ENCODE measurements around the gene ZNF385B. TPM values are rescaled to one million over a fixed set of nuclear protein-coding genes. Genes with fewer than 3 reads are reported as not detected.

The ZNF385B gene
- total RNA-seq, 1 experiment from 2014 or later: 0.57 TPM

DNA sequence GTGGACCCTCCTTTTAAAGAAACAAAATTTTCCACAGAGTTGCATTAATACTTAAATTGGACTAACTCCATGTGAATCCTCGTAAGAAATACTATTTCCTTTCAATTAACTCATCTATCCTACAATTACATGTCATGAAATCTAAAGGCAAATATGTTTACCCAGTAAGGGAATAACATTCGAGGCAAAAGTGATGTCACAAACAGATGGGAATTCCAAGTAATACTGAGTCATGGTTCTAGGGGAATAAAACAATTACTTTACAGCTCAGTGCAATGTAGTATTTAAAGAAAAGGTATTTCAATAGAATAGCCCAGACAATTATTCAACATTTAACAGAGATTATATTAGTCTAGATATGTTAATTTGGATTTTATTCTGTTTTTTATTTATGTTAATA, 205.8 kb downstream of the ZNF385B start:
- no peaks in the 10 kb centered on the region for H3K36me3 Mint-ChIP-seq (ENCODE audit: insufficient read depth, unreplicated experiment)
- no peak for DNase-seq
- TF ChIP-seq CTCF (IDR thresholded peaks at IDR 0.05; ENCODE audit: unreplicated experiment): no peak
- H3K9me3 Mint-ChIP-seq (ENCODE audit: low read depth, unreplicated experiment): peaks cover 2% of the 10 kb centered on the region
- no peaks in the 10 kb centered on the region for H3K27me3 Mint-ChIP-seq (ENCODE audit: unreplicated experiment)
- no peak overlapping the region for H3K4me3 Mint-ChIP-seq (ENCODE audit: low read depth, unreplicated experiment)
- H3K27ac Mint-ChIP-seq (ENCODE audit: unreplicated experiment): no peak overlapping the region
- H3K4me1 Mint-ChIP-seq (ENCODE audit: low read depth, unreplicated experiment): no peaks in the 10 kb centered on the region
- CTCF ChIA-PET: no interaction called here
- no TSS peak for BruUV-seq (replicated peaks)
- intact Hi-C loops (cut with micrococcal nuclease; ENCODE audit: unreplicated experiment): no loop called here

DNA sequence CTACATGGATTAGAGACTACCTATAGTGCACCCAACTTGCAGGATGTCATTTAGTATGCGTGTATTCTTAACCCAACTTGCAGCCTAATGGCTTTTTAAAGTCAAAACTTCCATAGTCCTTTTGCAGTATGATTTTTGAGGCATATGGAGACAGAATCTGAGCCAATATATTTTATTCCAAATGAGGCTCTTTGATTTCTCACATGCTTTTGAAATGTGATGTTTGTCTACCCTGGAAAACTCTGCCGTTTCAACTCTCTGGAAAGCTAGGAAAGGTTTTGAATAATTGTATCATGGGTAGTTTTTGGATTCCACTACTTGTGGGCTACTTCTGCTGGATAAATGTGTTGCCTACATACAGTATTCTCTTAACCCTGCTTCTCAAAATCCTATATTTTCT, 206.6 kb downstream of the ZNF385B start:
- Mint-ChIP-seq H3K27me3 (ENCODE audit: unreplicated experiment) (no peaks in the 10 kb centered on the region), H3K4me3 (ENCODE audit: low read depth, unreplicated experiment) (no peak overlapping the region), H3K27ac (ENCODE audit: unreplicated experiment) (no peak overlapping the region), H3K9me3 (ENCODE audit: low read depth, unreplicated experiment) (peaks cover 2% of the 10 kb centered on the region), H3K4me1 (ENCODE audit: low read depth, unreplicated experiment) (no peaks in the 10 kb centered on the region), H3K36me3 (ENCODE audit: insufficient read depth, unreplicated experiment) (no peaks in the 10 kb centered on the region)
- DNase-seq: no peak
- CTCF ChIA-PET: no interaction called here
- TF ChIP-seq CTCF (IDR thresholded peaks at IDR 0.05; ENCODE audit: unreplicated experiment): no peak
- intact Hi-C loops (cut with micrococcal nuclease; ENCODE audit: unreplicated experiment): no loop called here
- no TSS peak for BruUV-seq (replicated peaks)

GRCh38 chr2:179652296-179652695, 209.1 kb downstream of the ZNF385B start:
- CTCF ChIA-PET: no interaction called here
- Mint-ChIP-seq H3K4me3 (ENCODE audit: low read depth, unreplicated experiment) (no peak overlapping the region), H3K4me1 (ENCODE audit: low read depth, unreplicated experiment) (no peaks in the 10 kb centered on the region), H3K36me3 (ENCODE audit: insufficient read depth, unreplicated experiment) (no peaks in the 10 kb centered on the region), H3K9me3 (ENCODE audit: low read depth, unreplicated experiment) (peaks cover 2% of the 10 kb centered on the region), H3K27ac (ENCODE audit: unreplicated experiment) (no peak overlapping the region), H3K27me3 (ENCODE audit: unreplicated experiment) (no peaks in the 10 kb centered on the region)
- intact Hi-C loops (cut with micrococcal nuclease; ENCODE audit: unreplicated experiment): no loop called here
- no peak for TF ChIP-seq CTCF (IDR thresholded peaks at IDR 0.05; ENCODE audit: unreplicated experiment)
- DNase-seq: no peak
- no TSS peak for BruUV-seq (replicated peaks)

DNA sequence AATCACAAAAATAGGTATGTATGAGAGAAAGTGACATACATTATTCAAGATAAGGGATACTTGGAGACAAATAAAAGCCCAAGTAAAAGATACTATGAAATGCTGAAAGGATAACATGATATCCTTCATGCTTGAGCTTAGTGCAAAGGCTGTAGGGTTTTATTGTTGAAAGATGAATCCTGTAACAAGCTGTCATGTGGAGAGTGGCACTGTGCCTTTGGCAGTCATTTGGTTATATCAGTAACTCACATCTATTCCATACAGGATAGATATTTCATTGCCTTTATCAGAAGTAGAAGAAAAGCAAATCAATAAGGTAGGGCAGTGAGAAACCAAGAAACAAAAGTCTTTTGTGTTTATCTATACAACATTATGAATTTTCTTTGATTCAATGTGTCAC, 211.0 kb downstream of the ZNF385B start:
- Mint-ChIP-seq H3K4me3 (ENCODE audit: low read depth, unreplicated experiment) (no peak overlapping the region), H3K27ac (ENCODE audit: unreplicated experiment) (no peak overlapping the region), H3K36me3 (ENCODE audit: insufficient read depth, unreplicated experiment) (no peaks in the 10 kb centered on the region), H3K27me3 (ENCODE audit: unreplicated experiment) (no peaks in the 10 kb centered on the region), H3K4me1 (ENCODE audit: low read depth, unreplicated experiment) (no peaks in the 10 kb centered on the region), H3K9me3 (ENCODE audit: low read depth, unreplicated experiment) (no peaks in the 10 kb centered on the region)
- BruUV-seq (replicated peaks): no TSS peak
- DNase-seq: no peak
- TF ChIP-seq CTCF (IDR thresholded peaks at IDR 0.05; ENCODE audit: unreplicated experiment): no peak
- intact Hi-C loops (cut with micrococcal nuclease; ENCODE audit: unreplicated experiment): no loop called here
- CTCF ChIA-PET: no interaction called here

Measured in Calu3 (cell line).